ENCODE measurements around the gene TTBK2. TPM values are rescaled to one million over a fixed set of nuclear protein-coding genes. Genes with fewer than 3 reads are reported as not detected.

Gene TTBK2
- total RNA-seq, 1 experiment from 2014 or later: 25.5 TPM

GRCh38 chr15:42940527-42940926 lies 19.9 kb upstream of the TTBK2 start:
- Mint-ChIP-seq H3K4me1 (ENCODE audit: insufficient read depth, unreplicated experiment) (no peaks in the 10 kb centered on the region), H3K27me3 (ENCODE audit: insufficient read depth, unreplicated experiment) (no peaks in the 10 kb centered on the region), H3K36me3 (ENCODE audit: insufficient read depth, unreplicated experiment) (peaks cover 17% of the 10 kb centered on the region), H3K27ac (ENCODE audit: low read depth, unreplicated experiment) (no peak overlapping the region), H3K9me3 (ENCODE audit: unreplicated experiment) (no peaks in the 10 kb centered on the region), H3K4me3 (ENCODE audit: unreplicated experiment) (no peak overlapping the region)
- no TSS peak for BruUV-seq (replicated peaks)
- TF ChIP-seq CTCF (IDR thresholded peaks at IDR 0.05; ENCODE audit: unreplicated experiment): no peak
- no peak for DNase-seq (ENCODE audit: unreplicated experiment)
- CTCF ChIA-PET: interaction anchor here (0.6 to 2.0 kb wide), 3 partner anchors 14 to 253 kb away, joined by 3 to 6 read pairs (median 6); no protein-coding TSS in a partner anchor
- POLR2A ChIA-PET: interaction anchor here (0.9 kb wide), 1 partner anchor 11 kb away, joined by 4 read pairs; no protein-coding TSS in a partner anchor
- intact Hi-C loops (cut with micrococcal nuclease): no loop called here

GRCh38 chr15:42939841-42940240 lies 19.3 kb upstream of the TTBK2 start:
- POLR2A ChIA-PET: interaction anchor here (0.7 to 0.9 kb wide), 2 partner anchors 11 to 107 kb away, joined by 3 to 4 read pairs; no protein-coding TSS in a partner anchor
- CTCF ChIA-PET: no interaction called here

GRCh38 chr15:42937143-42937542 lies 16.6 kb upstream of the TTBK2 start:
- Mint-ChIP-seq H3K9me3 (ENCODE audit: unreplicated experiment) (no peaks in the 10 kb centered on the region), H3K4me1 (ENCODE audit: insufficient read depth, unreplicated experiment) (no peaks in the 10 kb centered on the region), H3K27me3 (ENCODE audit: insufficient read depth, unreplicated experiment) (no peaks in the 10 kb centered on the region), H3K36me3 (ENCODE audit: insufficient read depth, unreplicated experiment) (no peaks in the 10 kb centered on the region), H3K4me3 (ENCODE audit: unreplicated experiment) (no peak overlapping the region), H3K27ac (ENCODE audit: low read depth, unreplicated experiment) (no peak overlapping the region)
- ChIA-PET CTCF (interaction anchor here (4.3 kb wide), 1 partner anchor 10 kb away, joined by 22 read pairs; no protein-coding TSS in a partner anchor), POLR2A (no interaction called here)
- no peak for TF ChIP-seq CTCF (IDR thresholded peaks at IDR 0.05; ENCODE audit: unreplicated experiment)
- no peak for DNase-seq (ENCODE audit: unreplicated experiment)
- intact Hi-C loops (cut with micrococcal nuclease): no loop called here
- no TSS peak for BruUV-seq (replicated peaks)

More at GRCh38 chr15:42939841-42940240, 19.3 kb upstream of the TTBK2 start:
- no peak for TF ChIP-seq CTCF (IDR thresholded peaks at IDR 0.05; ENCODE audit: unreplicated experiment)
- Mint-ChIP-seq H3K27me3 (ENCODE audit: insufficient read depth, unreplicated experiment) (no peaks in the 10 kb centered on the region), H3K27ac (ENCODE audit: low read depth, unreplicated experiment) (no peak overlapping the region), H3K9me3 (ENCODE audit: unreplicated experiment) (no peaks in the 10 kb centered on the region), H3K4me3 (ENCODE audit: unreplicated experiment) (no peak overlapping the region), H3K4me1 (ENCODE audit: insufficient read depth, unreplicated experiment) (no peaks in the 10 kb centered on the region), H3K36me3 (ENCODE audit: insufficient read depth, unreplicated experiment) (peaks cover 10% of the 10 kb centered on the region)
- no peak for DNase-seq (ENCODE audit: unreplicated experiment)
- intact Hi-C loops (cut with micrococcal nuclease): no loop called here
- BruUV-seq (replicated peaks): no TSS peak

- Mint-ChIP-seq H3K9me3 (ENCODE audit: unreplicated experiment) (no peaks in the 10 kb centered on the region), H3K27me3 (ENCODE audit: insufficient read depth, unreplicated experiment) (no peaks in the 10 kb centered on the region), H3K4me3 (ENCODE audit: unreplicated experiment) (no peak overlapping the region), H3K27ac (ENCODE audit: low read depth, unreplicated experiment) (no peak overlapping the region), H3K36me3 (ENCODE audit: insufficient read depth, unreplicated experiment) (no peaks in the 10 kb centered on the region), H3K4me1 (ENCODE audit: insufficient read depth, unreplicated experiment) (no peaks in the 10 kb centered on the region)
- intact Hi-C loops (cut with micrococcal nuclease): no loop called here
- DNase-seq (ENCODE audit: unreplicated experiment): no peak
- TF ChIP-seq CTCF (IDR thresholded peaks at IDR 0.05; ENCODE audit: unreplicated experiment): no peak
- ChIA-PET POLR2A (interaction anchor here (1.2 to 1.5 kb wide), 2 partner anchors 22 to 198 kb away, joined by 3 to 5 read pairs; partner anchors contain the start of gene CDAN1), CTCF (interaction anchor here (0.6 to 1.3 kb wide), 6 partner anchors 15 to 308 kb away, joined by 3 to 6 read pairs (median 3); no protein-coding TSS in a partner anchor)
- BruUV-seq (replicated peaks): no TSS peak
These were observed 13.5 kb upstream of the TTBK2 start for GRCh38 chr15:42933886-42934667.

Data from MCF 10A (cell line).